ENCODE data around the gene VDAC2.
"Not testable (repeated sequence)": the region's sequence is repeated elsewhere in the genome, so short reads cannot be mapped to it uniquely, and the experiment has no call there.

VDAC2 gene

DNA sequence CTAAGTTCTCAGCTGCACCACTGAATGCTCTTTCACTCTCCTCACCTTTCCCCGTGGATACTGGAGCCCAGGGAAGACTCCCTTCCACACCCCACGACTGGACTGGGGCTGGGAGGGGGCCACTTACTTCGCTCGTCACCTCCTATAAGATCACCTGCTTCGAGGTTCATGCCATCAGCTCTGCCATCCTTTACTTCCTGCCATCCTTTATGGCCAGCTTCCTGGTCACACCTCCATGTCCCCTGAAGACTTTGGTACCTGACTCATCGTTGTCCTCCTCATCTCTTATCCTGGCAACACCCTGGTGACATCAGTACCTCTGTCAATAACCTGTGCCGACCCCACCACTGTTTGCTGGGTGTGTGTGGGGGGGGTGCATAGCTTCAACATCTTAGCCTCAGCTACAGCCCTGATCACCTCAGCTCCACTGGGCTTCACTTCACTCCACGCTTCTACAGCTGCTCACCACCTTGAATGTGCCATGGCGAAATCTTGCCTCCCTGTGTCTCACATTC lies 8.7 kb upstream of the VDAC2 start:
- DNase-seq (ENCODE audit: low spot score), result no peak

DNA sequence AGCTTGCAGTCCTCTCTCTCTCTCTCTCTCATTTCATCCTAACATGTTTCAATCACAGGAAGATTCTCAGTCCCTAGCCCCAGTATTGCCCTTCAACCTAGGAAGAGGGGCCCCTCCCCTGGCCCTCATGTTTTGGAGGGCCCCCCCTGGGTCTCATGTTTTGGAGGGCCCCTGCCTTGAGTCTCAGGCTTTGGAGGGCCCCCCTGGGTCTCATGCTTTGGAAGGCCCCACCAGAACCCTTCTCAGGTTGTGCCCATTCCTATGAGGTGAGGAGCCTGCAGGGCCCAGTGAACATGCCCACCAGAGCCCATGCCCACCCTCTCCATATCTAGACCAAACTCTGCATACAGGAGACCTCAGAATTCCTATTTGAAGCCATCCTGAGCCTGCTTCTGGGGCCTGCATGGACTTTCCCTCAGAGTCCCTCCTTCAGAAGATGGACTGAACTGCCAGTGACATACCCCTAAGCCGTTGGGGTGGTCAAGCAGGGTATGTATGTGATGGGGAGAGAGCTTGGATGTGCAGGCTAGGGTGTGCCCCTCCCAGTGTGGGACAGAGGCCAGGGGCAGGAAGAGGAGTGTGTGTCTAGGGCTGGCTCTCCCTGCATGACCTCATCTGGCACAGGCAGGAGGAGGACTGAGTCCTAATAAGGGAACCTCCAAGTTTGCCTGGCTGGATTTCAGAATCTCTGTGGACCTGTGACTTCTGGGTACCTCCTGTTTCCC lies 8.1 kb upstream of the VDAC2 start:
- DNase-seq (ENCODE audit: low spot score), result no peak

- DNase-seq (ENCODE audit: low spot score), result not testable (repeated sequence)
Measured at GRCh38 chr10:75203046-75203620, 7.5 kb upstream of the VDAC2 start.

DNA sequence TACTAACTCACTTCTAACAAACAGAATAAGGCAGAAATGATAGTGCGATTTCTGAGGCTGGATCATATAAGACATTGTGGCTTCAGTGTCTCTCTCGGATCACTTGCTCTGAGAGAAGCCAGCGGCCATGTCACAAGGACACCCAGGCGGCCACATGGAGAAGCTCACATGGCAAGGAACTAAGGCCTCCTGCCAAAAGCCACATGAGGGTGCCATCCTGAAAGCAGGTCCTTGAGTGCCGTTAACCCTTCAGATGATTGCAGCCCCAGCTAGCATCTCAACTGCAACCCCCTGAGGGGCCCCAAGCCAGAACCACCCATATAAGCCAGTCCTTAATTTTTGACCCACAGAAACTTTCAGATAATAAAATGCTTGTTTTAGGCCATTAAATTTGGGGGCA lies 6.9 kb upstream of the VDAC2 start:
- no peak for DNase-seq (ENCODE audit: low spot score)

DNA sequence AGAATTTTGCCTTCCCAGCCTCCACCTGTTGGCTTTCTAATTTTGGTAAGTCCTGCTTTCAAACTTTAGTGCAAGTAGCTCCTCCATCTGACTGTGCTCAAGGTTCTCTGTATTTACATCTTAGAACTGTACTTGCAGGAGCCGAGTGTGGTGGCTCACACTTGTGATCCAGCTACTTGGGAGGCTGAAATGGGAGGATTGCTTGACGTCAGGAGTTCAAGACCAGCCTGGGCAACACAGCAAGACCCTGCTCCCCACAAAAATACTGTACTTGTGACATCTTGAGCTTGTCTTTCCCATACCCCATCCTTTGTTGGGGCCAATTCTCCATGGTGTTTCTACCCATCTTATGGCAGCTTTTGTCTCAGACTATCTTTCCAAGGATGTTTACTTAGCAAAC lies 4.7 kb upstream of the VDAC2 start:
- DNase-seq (ENCODE audit: low spot score), result no peak

- DNase-seq (ENCODE audit: low spot score), result not testable (repeated sequence)
Measured at GRCh38 chr10:75206638-75207037, 4.0 kb upstream of the VDAC2 start.

GRCh38 chr10:75207079-75207856 lies 3.3 kb upstream of the VDAC2 start:
- no peak for DNase-seq (ENCODE audit: low spot score)

DNA sequence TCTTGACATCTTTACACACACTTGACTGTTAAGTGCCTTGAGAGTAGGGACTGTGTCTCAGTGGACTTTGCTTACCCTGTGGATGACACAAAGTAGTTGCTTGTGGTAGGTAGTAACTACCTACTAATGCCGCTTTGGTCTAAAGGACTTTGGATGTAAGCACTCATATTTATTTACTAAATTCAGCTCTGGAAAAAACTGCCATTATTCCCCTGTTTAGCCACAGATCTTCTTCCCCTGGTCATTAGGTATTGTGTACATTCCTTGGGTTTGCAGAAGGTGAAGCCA lies 2.8 kb upstream of the VDAC2 start:
- DNase-seq (ENCODE audit: low spot score), result no peak

- DNase-seq (ENCODE audit: low spot score), result peak; percentile 13
Measured at GRCh38 chr10:75208181-75208580, 2.4 kb upstream of the VDAC2 start.

DNA sequence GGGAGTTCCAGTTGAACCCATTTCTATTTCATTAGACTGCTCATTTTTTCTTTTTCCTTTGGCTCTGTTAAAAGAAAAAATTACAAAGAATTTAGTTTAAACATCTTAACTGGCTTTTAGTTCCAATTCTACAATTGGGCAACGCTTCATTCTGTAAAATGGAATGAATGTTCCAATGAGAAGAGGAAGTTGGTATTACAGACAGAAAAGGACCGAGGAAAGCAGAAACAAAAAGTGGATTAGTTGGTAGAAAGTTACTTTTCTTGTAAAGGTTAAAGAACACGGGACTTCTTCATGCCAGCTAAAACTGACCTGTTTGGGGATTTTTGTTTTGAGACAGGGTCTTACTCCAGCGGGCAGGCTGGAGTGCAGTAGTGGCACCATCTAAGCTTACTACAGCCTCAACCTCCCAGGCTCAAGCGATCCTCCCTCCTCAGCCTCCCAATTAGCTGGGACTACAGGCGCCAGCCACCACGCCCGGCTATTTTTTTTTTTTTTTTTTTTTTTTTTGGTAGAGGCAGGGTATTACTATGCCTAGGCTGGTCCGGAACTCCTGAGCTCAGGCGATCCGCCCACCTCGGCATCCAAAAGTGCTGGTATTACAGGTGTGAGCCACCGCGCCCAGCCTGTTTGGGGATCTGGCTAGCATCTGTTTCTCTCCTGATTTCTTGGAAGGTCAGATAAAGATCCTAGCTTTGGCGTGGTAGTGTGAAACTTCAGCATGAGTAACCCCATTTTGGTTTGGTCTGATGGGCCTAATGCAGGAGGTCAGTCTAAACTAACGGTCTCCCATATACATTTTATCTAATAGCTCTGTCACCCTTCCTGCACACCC lies 1.3 kb upstream of the VDAC2 start:
- DNase-seq (ENCODE audit: low spot score), result no peak

- peak; percentile 83 for DNase-seq (ENCODE audit: low spot score)
Measured at GRCh38 chr10:75209921-75210281, 695 bp upstream of the VDAC2 start.

- peak; percentile 38 for DNase-seq (ENCODE audit: low spot score)
Measured at GRCh38 chr10:75211007-75211691, 553 bp downstream of the VDAC2 start.

- no peak for DNase-seq (ENCODE audit: low spot score)
Measured at GRCh38 chr10:75212343-75212742, 1.7 kb downstream of the VDAC2 start.

DNA sequence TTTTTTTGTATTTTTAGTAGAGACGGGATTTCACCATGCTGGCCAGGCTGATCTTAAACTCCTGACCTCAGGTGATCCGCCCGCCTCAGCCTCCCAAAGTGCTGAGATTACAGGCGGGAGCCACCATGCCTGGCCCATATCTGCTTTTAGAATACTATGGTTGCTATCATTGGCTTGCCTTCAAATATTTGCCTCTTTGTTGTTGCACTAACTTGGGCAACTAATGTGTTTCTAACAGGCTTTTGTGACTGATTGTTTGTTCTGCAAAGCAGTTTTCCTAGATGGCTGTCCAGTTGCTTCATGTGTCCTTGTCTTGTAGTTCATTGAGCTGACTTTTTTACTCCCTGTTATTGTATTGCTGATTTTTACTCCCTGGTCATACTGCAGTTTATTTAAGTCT lies 9.7 kb downstream of the VDAC2 start:
- no peak for DNase-seq (ENCODE audit: low spot score)

DNA sequence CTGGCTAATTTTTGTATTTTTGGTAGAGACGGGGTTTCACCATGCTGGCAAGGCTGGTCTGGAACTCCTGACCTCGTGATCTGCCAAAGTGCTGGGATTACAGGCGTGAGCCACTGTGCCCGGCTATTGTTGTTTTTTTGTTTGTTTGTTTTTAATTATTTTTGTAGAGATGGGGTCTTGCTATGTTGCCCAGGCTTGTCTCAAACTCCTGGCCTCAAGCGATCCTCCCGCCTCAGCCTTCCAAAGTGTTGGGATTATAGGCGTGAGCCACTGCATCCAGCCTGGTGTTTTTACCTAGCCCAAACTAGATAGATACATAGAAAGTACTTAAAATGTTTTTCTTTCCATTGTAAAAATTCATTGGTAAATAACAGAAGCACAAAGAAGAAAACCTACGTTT lies 10.9 kb downstream of the VDAC2 start:
- not testable (repeated sequence) for DNase-seq (ENCODE audit: low spot score)

- DNase-seq (ENCODE audit: low spot score), result no peak
Measured at GRCh38 chr10:75223507-75223906, 12.9 kb downstream of the VDAC2 start.

- DNase-seq (ENCODE audit: low spot score), result no peak
Measured at GRCh38 chr10:75226095-75226494, 15.5 kb downstream of the VDAC2 start.

DNA sequence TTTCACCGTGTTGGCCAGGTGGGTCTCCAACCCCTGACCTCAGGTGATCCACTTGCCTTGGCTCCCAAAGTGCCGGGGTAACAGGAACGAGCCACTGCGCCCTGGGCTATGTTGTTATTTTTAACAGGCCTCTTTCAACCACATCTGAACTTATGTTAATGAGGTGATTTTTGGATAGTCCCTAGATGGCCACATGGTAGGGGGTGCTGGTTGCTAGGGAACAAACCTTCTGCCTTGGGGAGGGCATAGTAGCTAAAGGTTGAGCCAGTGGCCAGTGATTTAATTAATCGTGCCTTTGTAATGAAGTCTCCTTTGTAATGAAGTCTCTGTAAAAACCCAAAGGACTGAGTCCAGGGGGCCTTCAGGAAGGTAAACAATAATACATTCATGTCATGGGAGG lies 16.1 kb downstream of the VDAC2 start:
- no peak for DNase-seq (ENCODE audit: low spot score)

GRCh38 chr10:75228278-75228677 lies 17.7 kb downstream of the VDAC2 start:
- DNase-seq (ENCODE audit: low spot score), result no peak

DNA sequence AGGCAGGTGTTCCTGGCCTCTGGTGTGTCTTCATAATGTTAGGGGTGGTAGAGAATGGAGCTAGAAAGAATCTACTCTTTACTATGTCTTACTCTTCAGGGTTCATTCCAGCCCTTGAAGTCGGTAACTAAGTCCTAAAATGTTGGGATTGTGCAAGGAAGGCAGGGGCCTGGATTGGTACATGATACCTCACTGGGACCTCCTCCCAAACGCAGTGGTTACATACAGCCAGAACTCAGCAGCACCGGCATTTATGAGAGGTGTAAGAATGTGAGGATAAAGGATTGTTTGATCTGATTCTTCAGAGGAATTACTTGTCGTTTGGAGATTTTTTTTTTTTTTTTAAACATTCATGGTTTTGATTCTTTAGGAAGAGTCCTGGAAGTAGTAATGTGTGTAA lies 18.2 kb downstream of the VDAC2 start:
- DNase-seq (ENCODE audit: low spot score), result no peak

GRCh38 chr10:75229971-75230370 lies 19.4 kb downstream of the VDAC2 start:
- no peak for DNase-seq (ENCODE audit: low spot score)

DNA sequence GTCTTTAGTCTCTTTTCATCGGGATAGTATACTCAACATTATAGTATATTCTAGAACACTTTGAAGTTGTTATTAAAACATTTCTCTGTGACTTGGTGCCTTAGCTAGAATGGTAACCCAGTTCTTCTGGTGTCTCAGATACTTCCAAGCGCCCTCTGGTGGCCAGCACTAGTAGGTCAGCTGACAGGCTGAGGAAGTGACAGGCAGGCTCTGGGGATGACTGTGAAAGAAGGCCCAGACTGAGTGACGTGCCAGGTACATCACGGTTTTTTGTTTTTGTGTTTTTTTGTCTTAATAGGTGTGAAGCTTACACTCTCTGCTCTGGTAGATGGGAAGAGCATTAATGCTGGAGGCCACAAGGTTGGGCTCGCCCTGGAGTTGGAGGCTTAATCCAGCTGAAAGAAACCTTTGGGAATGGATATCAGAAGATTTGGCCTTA lies 20.0 kb downstream of the VDAC2 start:
- DNase-seq (ENCODE audit: low spot score), result peak; percentile 96

All from CD4-positive, alpha-beta T cell treated with Interleukin-2 at 100 ng/mL for 4 hours (primary cell).